Colonic mucosa (tissue), 4 donors: ENCODE measurements around the gene TMEM98. TPM values are rescaled to one million over a fixed set of nuclear protein-coding genes. Genes with fewer than 3 reads are reported as not detected.
"Not testable (repeated sequence)": the region's sequence is repeated elsewhere in the genome, so short reads cannot be mapped to it uniquely, and the experiment has no call there.

ENCODE experiments used
- DNase-seq: peaks from one replicate; pipeline ENCODE4 v3.0.0-alpha.2; 2020
- H3K27ac ChIP-seq: fragments of 200-600 bp; one replicate; pipeline ENCODE4 v1.8.0; 2021
- H3K27me3 ChIP-seq: fragments of 200-600 bp; one replicate; pipeline ENCODE4 v1.8.0; 2021
- H3K36me3 ChIP-seq: fragments of 200-600 bp; one replicate; pipeline ENCODE4 v1.8.0; 2021
- H3K4me1 ChIP-seq: fragments of 200-600 bp; one replicate; pipeline ENCODE4 v1.8.0; 2021; ENCODE audit warnings: mild to moderate bottlenecking
- H3K4me3 ChIP-seq: fragments of 200-600 bp; one replicate; pipeline ENCODE4 v1.8.0; 2021
- H3K9ac ChIP-seq, 2 donors: one replicate each; pipeline ENCODE4 v1.7.0; 2013; ENCODE audit warnings: control low read depth in 2 of 2, low read depth in 2 of 2, low read length in 2 of 2
- H3K9me3 ChIP-seq: fragments of 200-600 bp; one replicate; pipeline ENCODE4 v1.8.0; 2021
- CTCF ChIP-seq: fragments of 200-600 bp; IDR thresholded peaks from one replicate; pipeline ENCODE4 v1.8.0; 2022; ENCODE audit warnings: antibody characterized with exemption, mild to moderate bottlenecking
- intact Hi-C: fragments of 100-400 bp; cut with DNase I; formaldehyde crosslinking; loops from one replicate; pipeline ENCODE4 v1.14.1; 2022
- total RNA-seq, 2 donors: library from RNA; stranded (reverse); fragmentation: NEBNext Ultra II Directional in 1 of 2; extraction: Animal tissue kit (Norgen Biotek cat#: 25700) in 1 of 2; gene quantifications; one replicate each; pipeline ENCODE4 v1.2.1, GENCODE V29; 2021
- donor health status: healthy.
- donor health status: DM: no; HTN: no; CAD: no.
- donor health status: DM: no; HTN: no; CAD: no.

The TMEM98 gene
- total RNA-seq, 2 donors from 2014 or later, result 110 to 138 TPM

- Histone ChIP-seq H3K27ac (no peak overlapping the region), H3K4me1 (no peaks in the 10 kb centered on the region), H3K9me3 (no peaks in the 10 kb centered on the region), H3K36me3 (no peaks in the 10 kb centered on the region), H3K4me3 (no peak overlapping the region), H3K9ac (no peak overlapping the region), H3K27me3 (no peaks in the 10 kb centered on the region)
- no peak for DNase-seq
- intact Hi-C loops, result no loop called here
- TF ChIP-seq CTCF, result no peak
Measured at GRCh38 chr17:32946375-32947135, 18.6 kb downstream of the TMEM98 start.

GRCh38 chr17:32947736-32948135 is 19.8 kb downstream of the TMEM98 start:
- no peaks in the 10 kb centered on the region for H3K4me1 ChIP-seq
- H3K27ac ChIP-seq, result no peak overlapping the region
- no peaks in the 10 kb centered on the region for H3K9me3 ChIP-seq
- no peak for DNase-seq
- no peak for TF ChIP-seq CTCF
- no peak overlapping the region for H3K9ac ChIP-seq
- H3K4me3 ChIP-seq, result no peak overlapping the region
- no peaks in the 10 kb centered on the region for H3K36me3 ChIP-seq
- H3K27me3 ChIP-seq, result no peaks in the 10 kb centered on the region
- intact Hi-C loops, result no loop called here

- DNase-seq, result no peak
- no peaks in the 10 kb centered on the region for H3K9me3 ChIP-seq
- no peak overlapping the region for H3K9ac ChIP-seq
- H3K27me3 ChIP-seq, result no peaks in the 10 kb centered on the region
- H3K27ac ChIP-seq, result no peak overlapping the region
- TF ChIP-seq CTCF, result no peak
- H3K36me3 ChIP-seq, result no peaks in the 10 kb centered on the region
- intact Hi-C loops, result no loop called here
- no peaks in the 10 kb centered on the region for H3K4me1 ChIP-seq
- no peak overlapping the region for H3K4me3 ChIP-seq
Measured at GRCh38 chr17:32949181-32949580, 21.2 kb downstream of the TMEM98 start.

GRCh38 chr17:32952491-32952890 is 24.5 kb downstream of the TMEM98 start:
- H3K27ac ChIP-seq, intact Hi-C loops: not testable (repeated sequence)

GRCh38 chr17:32953045-32953444 is 25.1 kb downstream of the TMEM98 start:
- no peak overlapping the region for H3K9ac ChIP-seq
- H3K4me3 ChIP-seq, result no peak overlapping the region
- no peaks in the 10 kb centered on the region for H3K36me3 ChIP-seq
- peak overlapping the region; percentile 87 for H3K27ac ChIP-seq
- H3K27me3 ChIP-seq, result no peaks in the 10 kb centered on the region
- no peaks in the 10 kb centered on the region for H3K4me1 ChIP-seq
- no peak for TF ChIP-seq CTCF
- H3K9me3 ChIP-seq, result no peaks in the 10 kb centered on the region
- intact Hi-C loops, result no loop called here
- no peak for DNase-seq

More at GRCh38 chr17:32952491-32952890, 24.5 kb downstream of the TMEM98 start:
- H3K9me3 ChIP-seq, H3K9ac ChIP-seq, H3K4me1 ChIP-seq, H3K27me3 ChIP-seq, H3K36me3 ChIP-seq, H3K4me3 ChIP-seq, DNase-seq: not testable (repeated sequence)

- H3K36me3 ChIP-seq, result no peaks in the 10 kb centered on the region
- H3K9ac ChIP-seq, result peak overlapping the region in 1 of 2 donors; percentile 27
- no peaks in the 10 kb centered on the region for H3K9me3 ChIP-seq
- H3K4me3 ChIP-seq, result no peak overlapping the region
- no peak for TF ChIP-seq CTCF
- intact Hi-C loops, result no loop called here
- no peak for DNase-seq
- H3K4me1 ChIP-seq, result no peaks in the 10 kb centered on the region
- H3K27me3 ChIP-seq, result no peaks in the 10 kb centered on the region
- peak overlapping the region; percentile 87 for H3K27ac ChIP-seq
Measured at GRCh38 chr17:32953857-32954256, 25.9 kb downstream of the TMEM98 start.
